Amniotic stem cell (primary cell): Measurements from ENCODE around the gene GFY.
A peak's percentile ranks its signal among the peaks of the same experiment; 100 is the strongest.

Source experiments
- DNase-seq: peaks from one replicate; lab custom pipeline; 2025; lab: John Stamatoyannopoulos, UW

GFY gene

GRCh38 chr19:49428547-49429451, 3.6 kb downstream of the GFY start:
- no peak for DNase-seq

GRCh38 chr19:49430172-49430677, 5.0 kb downstream of the GFY start:
- no peak for DNase-seq

GRCh38 chr19:49430678-49431329, 5.6 kb downstream of the GFY start:
- no peak for DNase-seq

- no peak for DNase-seq
Measured at GRCh38 chr19:49431330-49431749, 6.2 kb downstream of the GFY start.

GRCh38 chr19:49432141-49433073, 7.2 kb downstream of the GFY start:
- no peak for DNase-seq

- no peak for DNase-seq
Measured at GRCh38 chr19:49433240-49433901, 8.2 kb downstream of the GFY start.

GRCh38 chr19:49434907-49435583, 9.9 kb downstream of the GFY start:
- DNase-seq: no peak

GRCh38 chr19:49435670-49436069, 10.5 kb downstream of the GFY start:
- no peak for DNase-seq

GRCh38 chr19:49436381-49437017, 11.3 kb downstream of the GFY start:
- DNase-seq: no peak

GRCh38 chr19:49437231-49437630, 12.0 kb downstream of the GFY start:
- no peak for DNase-seq

GRCh38 chr19:49438261-49438660, 13.1 kb downstream of the GFY start:
- no peak for DNase-seq

- DNase-seq: no peak
Measured at GRCh38 chr19:49439836-49440235, 14.6 kb downstream of the GFY start.

- DNase-seq: no peak
Measured at GRCh38 chr19:49440439-49441209, 15.4 kb downstream of the GFY start.

- DNase-seq: no peak
Measured at GRCh38 chr19:49441210-49441959, 16.2 kb downstream of the GFY start, which contains the start of gene SLC17A7. Gene SLC17A7, minus strand, starts transcription at chr19:49441527. Its CDS starts 148 bp downstream, at chr19:49441379.

GRCh38 chr19:49441960-49442350, 16.8 kb downstream of the GFY start:
- no peak for DNase-seq

GRCh38 chr19:49442354-49442753, 17.2 kb downstream of the GFY start:
- no peak for DNase-seq

- peak; percentile 58 for DNase-seq
Measured at GRCh38 chr19:49442771-49443365, 17.7 kb downstream of the GFY start.

GRCh38 chr19:49443366-49444099, 18.3 kb downstream of the GFY start:
- peak; percentile 87 for DNase-seq
